HepG2 (cell line): ENCODE measurements around the gene RRBP1. TPM values are rescaled to one million over a fixed set of nuclear protein-coding genes. Genes with fewer than 3 reads are reported as not detected.

Experiments used
- AHR ChIP-seq: IDR thresholded peaks from 2 replicates; pipeline ENCODE4 v1.6.1; 2018; ENCODE audit warnings: missing genetic modification reagents, missing compliant biosample characterization
- BCLAF1 ChIP-seq: fragments of 450-650 bp; IDR thresholded peaks from 2 replicates; pipeline ENCODE4 v1.6.1; 2017; ENCODE audit warnings: mild to moderate bottlenecking
- FOXA3 ChIP-seq: IDR thresholded peaks from 2 replicates; pipeline ENCODE4 v1.6.1; 2016; ENCODE audit warnings: missing genetic modification reagents, missing compliant biosample characterization
- GATAD2A ChIP-seq: IDR thresholded peaks from 2 replicates; pipeline ENCODE4 v1.6.1; 2016
- HNRNPH1 ChIP-seq: fragments of 200-400 bp; formaldehyde crosslinking; optimal IDR thresholded peaks from 2 replicates; pipeline ENCODE3; 2017; ENCODE audit warnings: mild to moderate bottlenecking, low read depth, low read length
- HNRNPL ChIP-seq: fragments of 200-400 bp; formaldehyde crosslinking; IDR thresholded peaks from 2 replicates; pipeline ENCODE4 v1.6.1; 2017; ENCODE audit warnings: mild to moderate bottlenecking, low read depth, low read length
- JUNB ChIP-seq: sonication (generic); formaldehyde crosslinking; IDR thresholded peaks from 2 replicates; pipeline ENCODE4 v1.8.0; 2022; ENCODE audit warnings: missing genetic modification reagents, mild to moderate bottlenecking, borderline replicate concordance
- MTA1 ChIP-seq: sonication (generic); formaldehyde crosslinking; IDR thresholded peaks from 2 replicates; pipeline ENCODE4 v1.4.0; 2020; ENCODE audit warnings: missing genetic modification reagents, mild to moderate bottlenecking, borderline replicate concordance
- NCOA2 ChIP-seq: sonication (generic); formaldehyde crosslinking; IDR thresholded peaks from 2 replicates; pipeline ENCODE4 v1.8.0; 2022; ENCODE audit warnings: inconsistent platforms
- NFE2L1 ChIP-seq: sonication (generic); formaldehyde crosslinking; IDR thresholded peaks from 2 replicates; pipeline ENCODE4 v1.4.0; 2020; ENCODE audit warnings: missing genetic modification reagents, mild to moderate bottlenecking, borderline replicate concordance
- PLRG1 ChIP-seq: fragments of 450-650 bp; conservative IDR thresholded peaks from 2 replicates; pipeline ENCODE4 v1.6.1; 2016
- SMC3 ChIP-seq: IDR thresholded peaks from 2 replicates; pipeline ENCODE4 v1.6.1; 2011; ENCODE audit warnings: low read length, improper control_type of control experiment
- TBL1XR1 ChIP-seq: fragments of 150-350 bp; IDR thresholded peaks from 2 replicates; pipeline ENCODE4 v1.6.1; 2014; ENCODE audit warnings: borderline replicate concordance, low read length; ENCODE audit not compliant: partially characterized antibody
- ZBTB42 ChIP-seq: sonication (generic); formaldehyde crosslinking; IDR thresholded peaks from 2 replicates; pipeline ENCODE4 v1.5.0; 2020; ENCODE audit warnings: mild to moderate bottlenecking, missing genetic modification reagents
- ZNF432 ChIP-seq: sonication (generic); formaldehyde crosslinking; IDR thresholded peaks from 2 replicates; pipeline ENCODE4 v1.5.0; 2020; ENCODE audit warnings: missing genetic modification reagents, mild to moderate bottlenecking, borderline replicate concordance
- ZNF552 ChIP-seq: sonication (generic); formaldehyde crosslinking; IDR thresholded peaks from 2 replicates; pipeline ENCODE4 v1.9.0; 2022; ENCODE audit warnings: missing genetic modification reagents, mild to moderate bottlenecking, borderline replicate concordance
- ZNF572 ChIP-seq: sonication (generic); formaldehyde crosslinking; IDR thresholded peaks from 2 replicates; pipeline ENCODE4 v1.5.1; 2020; ENCODE audit warnings: mild to moderate bottlenecking, missing genetic modification reagents
- ZNF577 ChIP-seq: sonication (generic); formaldehyde crosslinking; IDR thresholded peaks from 2 replicates; pipeline ENCODE4 v1.4.0; 2020; ENCODE audit warnings: mild to moderate bottlenecking, low read depth, missing genetic modification reagents, borderline replicate concordance
- ZNF678 ChIP-seq: sonication (generic); formaldehyde crosslinking; IDR thresholded peaks from 2 replicates; pipeline ENCODE4 v1.4.0; 2020; ENCODE audit warnings: mild to moderate bottlenecking, missing genetic modification reagents
- ZSCAN29 ChIP-seq: sonication (generic); formaldehyde crosslinking; conservative IDR thresholded peaks from 2 replicates; pipeline ENCODE4 v1.4.0; 2020; ENCODE audit warnings: mild to moderate bottlenecking, missing genetic modification reagents
- polyA plus RNA-seq, 8 experiments: library from polyadenylated mRNA; depleted of rRNA in 3 of 8; stranded (reverse) in 7 of 8; unstranded in 1 of 8; fragments of >200 nt; fragmentation: Illumina TruSeq in 4 of 8; extraction: Trizol in 4 of 8; gene quantifications; 2 replicates each; pipeline versions ENCODE4 v1.2.1 to v1.2.3, GENCODE V29; 2011 to 2016; ENCODE audit warnings: low read depth in 4 of 8, missing spikeins in 1 of 8, mixed read lengths in 1 of 8; ENCODE audit not compliant: insufficient read depth in 1 of 8
- total RNA-seq, 5 experiments: library from RNA; depleted of rRNA; stranded (reverse); fragments of >200 nt; fragmentation: Illumina TruSeq; extraction: Trizol; gene quantifications; 2 replicates each; pipeline ENCODE4 v1.2.3, GENCODE V29; 2016; ENCODE audit warnings: low read depth in 1 of 5
- TF ChIP-seq, protein P1 (sequence below): IDR thresholded peaks from 2 replicates; pipeline ENCODE4 v1.6.1; 2012; ENCODE audit warnings: low read depth, low read length, improper control_type of control experiment
- TF ChIP-seq, protein P2 (sequence below): sonication (generic); formaldehyde crosslinking; IDR thresholded peaks from 2 replicates; pipeline ENCODE4 v1.5.1; 2020; ENCODE audit warnings: missing genetic modification reagents, mild to moderate bottlenecking, borderline replicate concordance
- TF ChIP-seq, protein P3 (sequence below): sonication (generic); formaldehyde crosslinking; IDR thresholded peaks from 2 replicates; pipeline ENCODE4 v1.4.0; 2020; ENCODE audit warnings: missing genetic modification reagents, borderline replicate concordance

Gene RRBP1
- total and polyA plus RNA-seq, 2 of the 13 experiments (the other 11 are each of a cell fraction or from before 2014, with no cell fraction given) = 150 to 222 TPM

GRCh38 chr20:17646209-17646960 lies 35.7 kb downstream of the RRBP1 start (continued):
- TF ChIP-seq ZNF678 (CRISPR knock-in tag) = no peak
- TF ChIP-seq JUNB (CRISPR knock-in tag) = no peak
- TF ChIP-seq SMC3 = 0 out of 2 replicates have a peak, but pooled peaks have one; percentile 10
- no peak for TF ChIP-seq NFE2L1 (CRISPR knock-in tag)
- TF ChIP-seq ZBTB42 (CRISPR knock-in tag) = no peak
- TF ChIP-seq, protein P1, sequence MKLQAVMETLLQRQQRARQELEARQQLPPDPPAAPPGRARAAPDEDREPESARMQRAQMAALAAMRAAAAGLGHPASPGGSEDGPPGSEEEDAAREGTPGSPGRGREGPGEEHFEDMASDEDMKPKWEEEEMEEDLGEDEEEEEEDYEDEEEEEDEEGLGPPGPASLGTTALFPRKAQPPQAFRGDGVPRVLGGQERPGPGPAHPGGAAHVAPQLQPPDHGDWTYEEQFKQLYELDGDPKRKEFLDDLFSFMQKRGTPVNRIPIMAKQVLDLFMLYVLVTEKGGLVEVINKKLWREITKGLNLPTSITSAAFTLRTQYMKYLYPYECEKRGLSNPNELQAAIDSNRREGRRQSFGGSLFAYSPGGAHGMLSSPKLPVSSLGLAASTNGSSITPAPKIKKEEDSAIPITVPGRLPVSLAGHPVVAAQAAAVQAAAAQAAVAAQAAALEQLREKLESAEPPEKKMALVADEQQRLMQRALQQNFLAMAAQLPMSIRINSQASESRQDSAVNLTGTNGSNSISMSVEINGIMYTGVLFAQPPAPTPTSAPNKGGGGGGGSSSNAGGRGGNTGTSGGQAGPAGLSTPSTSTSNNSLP = no peak
- TF ChIP-seq, protein P2, sequence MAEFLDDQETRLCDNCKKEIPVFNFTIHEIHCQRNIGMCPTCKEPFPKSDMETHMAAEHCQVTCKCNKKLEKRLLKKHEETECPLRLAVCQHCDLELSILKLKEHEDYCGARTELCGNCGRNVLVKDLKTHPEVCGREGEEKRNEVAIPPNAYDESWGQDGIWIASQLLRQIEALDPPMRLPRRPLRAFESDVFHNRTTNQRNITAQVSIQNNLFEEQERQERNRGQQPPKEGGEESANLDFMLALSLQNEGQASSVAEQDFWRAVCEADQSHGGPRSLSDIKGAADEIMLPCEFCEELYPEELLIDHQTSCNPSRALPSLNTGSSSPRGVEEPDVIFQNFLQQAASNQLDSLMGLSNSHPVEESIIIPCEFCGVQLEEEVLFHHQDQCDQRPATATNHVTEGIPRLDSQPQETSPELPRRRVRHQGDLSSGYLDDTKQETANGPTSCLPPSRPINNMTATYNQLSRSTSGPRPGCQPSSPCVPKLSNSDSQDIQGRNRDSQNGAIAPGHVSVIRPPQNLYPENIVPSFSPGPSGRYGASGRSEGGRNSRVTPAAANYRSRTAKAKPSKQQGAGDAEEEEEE (CRISPR knock-in tag) = no peak
- no peak for TF ChIP-seq FOXA3 (CRISPR knock-in tag)
- TF ChIP-seq ZSCAN29 (CRISPR knock-in tag) = no peak
- 0 out of 2 replicates have a peak, but pooled peaks have one; percentile 16 for TF ChIP-seq HNRNPL
- no peak for TF ChIP-seq BCLAF1
- TF ChIP-seq TBL1XR1 = no peak
- TF ChIP-seq ZNF577 (CRISPR knock-in tag) = no peak
- no peak for TF ChIP-seq ZNF432 (CRISPR knock-in tag)
- TF ChIP-seq AHR = no peak
- TF ChIP-seq HNRNPH1 = no peak
- peak; percentile 49 for TF ChIP-seq NCOA2 (CRISPR knock-in tag)
- TF ChIP-seq, protein P3, sequence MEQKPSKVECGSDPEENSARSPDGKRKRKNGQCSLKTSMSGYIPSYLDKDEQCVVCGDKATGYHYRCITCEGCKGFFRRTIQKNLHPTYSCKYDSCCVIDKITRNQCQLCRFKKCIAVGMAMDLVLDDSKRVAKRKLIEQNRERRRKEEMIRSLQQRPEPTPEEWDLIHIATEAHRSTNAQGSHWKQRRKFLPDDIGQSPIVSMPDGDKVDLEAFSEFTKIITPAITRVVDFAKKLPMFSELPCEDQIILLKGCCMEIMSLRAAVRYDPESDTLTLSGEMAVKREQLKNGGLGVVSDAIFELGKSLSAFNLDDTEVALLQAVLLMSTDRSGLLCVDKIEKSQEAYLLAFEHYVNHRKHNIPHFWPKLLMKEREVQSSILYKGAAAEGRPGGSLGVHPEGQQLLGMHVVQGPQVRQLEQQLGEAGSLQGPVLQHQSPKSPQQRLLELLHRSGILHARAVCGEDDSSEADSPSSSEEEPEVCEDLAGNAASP = peak; percentile 24; the same call in 1 of the 2 replicates
- TF ChIP-seq PLRG1 = no peak
- TF ChIP-seq ZNF552 (CRISPR knock-in tag) = no peak
- TF ChIP-seq MTA1 (CRISPR knock-in tag) = 0 out of 2 replicates have a peak, but pooled peaks have one; percentile 29
- TF ChIP-seq GATAD2A (CRISPR knock-in tag) = peak; percentile 64; the same call in 1 of the 2 replicates
- 0 out of 2 replicates have a peak, but pooled peaks have one; percentile 66 for TF ChIP-seq ZNF572 (CRISPR knock-in tag)
